Endodermal cell (in vitro differentiated cells): ENCODE results near the gene NIN. TPM values are rescaled to one million over a fixed set of nuclear protein-coding genes. Genes with fewer than 3 reads are reported as not detected.

Source experiments
- DNase-seq: peaks from one replicate; pipeline ENCODE4 v3.0.0-alpha.2; 2017
- H3K27ac ChIP-seq: 2 replicates; pipeline ENCODE4 v1.5.1; 2013; ENCODE audit warnings: mild to moderate bottlenecking, low read depth, low read length, moderate library complexity
- H3K27me3 ChIP-seq: 2 replicates; pipeline ENCODE4 v1.6.1; 2013; ENCODE audit warnings: mild to moderate bottlenecking, low read length, moderate library complexity; ENCODE audit not compliant: insufficient read depth, control insufficient read depth, poor library complexity, severe bottlenecking
- H3K36me3 ChIP-seq: 2 replicates; pipeline ENCODE4 v1.7.0; 2013; ENCODE audit warnings: mild to moderate bottlenecking, low read length, moderate library complexity; ENCODE audit not compliant: control insufficient read depth, insufficient read depth
- H3K4me1 ChIP-seq: one replicate; pipeline ENCODE4 v1.7.0; 2013; ENCODE audit warnings: low read length; ENCODE audit not compliant: control insufficient read depth, insufficient read depth
- H3K4me3 ChIP-seq: 2 replicates; pipeline ENCODE4 v1.5.1; 2013; ENCODE audit warnings: mild to moderate bottlenecking, low read length, moderate library complexity
- H3K9ac ChIP-seq: 2 replicates; pipeline ENCODE4 v1.6.1; 2013; ENCODE audit warnings: mild to moderate bottlenecking, low read length, moderate library complexity; ENCODE audit not compliant: poor library complexity, severe bottlenecking; ENCODE audit errors: extremely low read depth
- H3K9me3 ChIP-seq: 2 replicates; pipeline ENCODE4 v1.6.1; 2013; ENCODE audit warnings: mild to moderate bottlenecking, low read length, moderate library complexity; ENCODE audit not compliant: control insufficient read depth
- H3K27ac Mint-ChIP-seq: 2 replicates; pipeline ENCODE4 v1.8.0; 2020; ENCODE audit warnings: mixed read lengths
- H3K27me3 Mint-ChIP-seq: 2 replicates; pipeline ENCODE4 v1.8.0; 2021; ENCODE audit warnings: mild to moderate bottlenecking, mixed read lengths; ENCODE audit not compliant: insufficient read depth
- H3K36me3 Mint-ChIP-seq: 2 replicates; pipeline ENCODE4 v1.8.0; 2020; ENCODE audit warnings: low read depth, mixed read lengths
- H3K4me1 Mint-ChIP-seq: 2 replicates; pipeline ENCODE4 v1.8.0; 2020; ENCODE audit warnings: mixed read lengths
- H3K4me3 Mint-ChIP-seq: 2 replicates; pipeline ENCODE4 v1.8.0; 2020; ENCODE audit warnings: mild to moderate bottlenecking, moderate library complexity, mixed read lengths
- H3K9me3 Mint-ChIP-seq: 2 replicates; pipeline ENCODE4 v1.8.0; 2020; ENCODE audit warnings: mild to moderate bottlenecking, mixed read lengths
- CTCF ChIP-seq: fragments of 200-600 bp; sonication (generic); conservative IDR thresholded peaks from 2 replicates; pipeline ENCODE4 v1.5.0; 2021; ENCODE audit warnings: antibody characterized with exemption, mild to moderate bottlenecking
- WGBS, 2 experiments: methylation state at CpG; one replicate each; pipeline versions ENCODE4 v1.1.5 to v1.1.7; 2013; ENCODE audit warnings: missing lambda C conversion rate in 2 of 2, mixed read lengths in 1 of 2; ENCODE audit not compliant: insufficient coverage in 1 of 2, insufficient read length in 1 of 2; 5-methylcytosine and 5-hydroxymethylcytosine counted together
- total RNA-seq, 2 donors: library from RNA; stranded (reverse); fragmentation: NEBNext Ultra II Directional in 1 of 2; extraction: Animal tissue kit (Norgen Biotek cat#: 25700) in 1 of 2; gene quantifications; 2 replicates in 1 of 2; 3 replicates in 1 of 2; pipeline ENCODE4 v1.2.1, GENCODE V29; 2021

The NIN gene
- total RNA-seq, 2 donors from 2014 or later: 3.3 to 4.1 TPM

- H3K4me3 Mint-ChIP-seq: no peak overlapping the region
Observed at GRCh38 chr14:50800032-50800431, 30.9 kb downstream of the NIN start.

GRCh38 chr14:50798048-50798421, 32.9 kb downstream of the NIN start:
- no peak overlapping the region for H3K27ac Mint-ChIP-seq
- no peak overlapping the region for H3K9ac ChIP-seq
- TF ChIP-seq CTCF: no peak
- H3K4me3 ChIP-seq: no peak overlapping the region
- no peaks in the 10 kb centered on the region for H3K9me3 Mint-ChIP-seq
- WGBS, 2 experiments: 86 to 94% methylated on average over 2 of the region's 2 CpGs
- H3K4me1 ChIP-seq: no peaks in the 10 kb centered on the region
- no peaks in the 10 kb centered on the region for H3K36me3 ChIP-seq
- DNase-seq: no peak
- peaks cover 4% of the 10 kb centered on the region for H3K27me3 ChIP-seq
- no peak overlapping the region for H3K4me3 Mint-ChIP-seq
- H3K9me3 ChIP-seq: no peaks in the 10 kb centered on the region
- peaks cover 20% of the 10 kb centered on the region for H3K4me1 Mint-ChIP-seq
- no peak overlapping the region for H3K27ac ChIP-seq
- H3K27me3 Mint-ChIP-seq: peaks cover 42% of the 10 kb centered on the region
- H3K36me3 Mint-ChIP-seq: no peaks in the 10 kb centered on the region

More at GRCh38 chr14:50800032-50800431, 30.9 kb downstream of the NIN start:
- no peaks in the 10 kb centered on the region for H3K36me3 Mint-ChIP-seq
- no peaks in the 10 kb centered on the region for H3K9me3 Mint-ChIP-seq
- whole genome bisulfite sequencing, 2 experiments: 90% methylated on average over 1 of the region's 1 CpG; no CpG with 5 or more reads in 1 of the 2 experiments
- H3K27ac Mint-ChIP-seq: no peak overlapping the region
- DNase-seq: no peak
- H3K9me3 ChIP-seq: no peaks in the 10 kb centered on the region
- no peak overlapping the region for H3K4me3 ChIP-seq
- H3K27me3 Mint-ChIP-seq: peaks cover 48% of the 10 kb centered on the region
- H3K36me3 ChIP-seq: no peaks in the 10 kb centered on the region
- H3K4me1 ChIP-seq: no peaks in the 10 kb centered on the region
- H3K27ac ChIP-seq: no peak overlapping the region
- H3K4me1 Mint-ChIP-seq: peaks cover 9% of the 10 kb centered on the region
- peaks cover 4% of the 10 kb centered on the region for H3K27me3 ChIP-seq
- H3K9ac ChIP-seq: no peak overlapping the region
- TF ChIP-seq CTCF: no peak

- Histone ChIP-seq H3K9me3 (no peaks in the 10 kb centered on the region), H3K4me1 (no peaks in the 10 kb centered on the region), H3K4me3 (no peak overlapping the region), H3K27ac (no peak overlapping the region), H3K9ac (no peak overlapping the region), H3K36me3 (no peaks in the 10 kb centered on the region), H3K27me3 (peaks cover 4% of the 10 kb centered on the region)
- DNase-seq: no peak
- Mint-ChIP-seq H3K27ac (no peak overlapping the region), H3K27me3 (peaks cover 48% of the 10 kb centered on the region), H3K36me3 (no peaks in the 10 kb centered on the region), H3K9me3 (no peaks in the 10 kb centered on the region), H3K4me3 (no peak overlapping the region), H3K4me1 (peaks cover 20% of the 10 kb centered on the region)
- 77% methylated on average over 4 to 5 of the region's 6 CpGs for WGBS, 2 experiments
- no peak for TF ChIP-seq CTCF
Observed at GRCh38 chr14:50797250-50798047, 33.5 kb downstream of the NIN start.
